IPS DF 6.9 (cell line): ENCODE measurements around the gene RASSF10.

Experiments used
- DNase-seq: peaks from one replicate; pipeline ENCODE4 v3.0.0-alpha.2; 2013; ENCODE audit warnings: low read depth, low spot score
- H3K27ac ChIP-seq: one replicate; pipeline ENCODE4 v1.5.1; 2013; ENCODE audit warnings: low read length, control low read depth
- H3K27me3 ChIP-seq: 2 replicates; pipeline ENCODE4 v1.6.1; 2013; ENCODE audit warnings: mild to moderate bottlenecking, low read length; ENCODE audit not compliant: control insufficient read depth, insufficient read depth
- H3K36me3 ChIP-seq: 2 replicates; pipeline ENCODE4 v1.6.1; 2013; ENCODE audit warnings: low read length; ENCODE audit not compliant: control insufficient read depth, insufficient read depth
- H3K4me1 ChIP-seq: 2 replicates; pipeline ENCODE4 v1.6.1; 2013; ENCODE audit warnings: low read length; ENCODE audit not compliant: control insufficient read depth, insufficient read depth
- H3K4me3 ChIP-seq: 2 replicates; pipeline ENCODE4 v1.5.1; 2013; ENCODE audit warnings: mild to moderate bottlenecking, low read length
- H3K9me3 ChIP-seq: 2 replicates; pipeline ENCODE4 v1.6.1; 2013; ENCODE audit warnings: low read length, inconsistent platforms; ENCODE audit not compliant: control insufficient read depth, insufficient read depth
- WGBS: extraction: QIAGEN DNeasy Blood & Tissue Kit; methylation state at CpG from one replicate; pipeline ENCODE4 v1.1.7; 2013; ENCODE audit warnings: mixed read lengths, missing lambda C conversion rate; ENCODE audit not compliant: insufficient read length, insufficient coverage; 5-methylcytosine and 5-hydroxymethylcytosine counted together

Gene RASSF10

DNA sequence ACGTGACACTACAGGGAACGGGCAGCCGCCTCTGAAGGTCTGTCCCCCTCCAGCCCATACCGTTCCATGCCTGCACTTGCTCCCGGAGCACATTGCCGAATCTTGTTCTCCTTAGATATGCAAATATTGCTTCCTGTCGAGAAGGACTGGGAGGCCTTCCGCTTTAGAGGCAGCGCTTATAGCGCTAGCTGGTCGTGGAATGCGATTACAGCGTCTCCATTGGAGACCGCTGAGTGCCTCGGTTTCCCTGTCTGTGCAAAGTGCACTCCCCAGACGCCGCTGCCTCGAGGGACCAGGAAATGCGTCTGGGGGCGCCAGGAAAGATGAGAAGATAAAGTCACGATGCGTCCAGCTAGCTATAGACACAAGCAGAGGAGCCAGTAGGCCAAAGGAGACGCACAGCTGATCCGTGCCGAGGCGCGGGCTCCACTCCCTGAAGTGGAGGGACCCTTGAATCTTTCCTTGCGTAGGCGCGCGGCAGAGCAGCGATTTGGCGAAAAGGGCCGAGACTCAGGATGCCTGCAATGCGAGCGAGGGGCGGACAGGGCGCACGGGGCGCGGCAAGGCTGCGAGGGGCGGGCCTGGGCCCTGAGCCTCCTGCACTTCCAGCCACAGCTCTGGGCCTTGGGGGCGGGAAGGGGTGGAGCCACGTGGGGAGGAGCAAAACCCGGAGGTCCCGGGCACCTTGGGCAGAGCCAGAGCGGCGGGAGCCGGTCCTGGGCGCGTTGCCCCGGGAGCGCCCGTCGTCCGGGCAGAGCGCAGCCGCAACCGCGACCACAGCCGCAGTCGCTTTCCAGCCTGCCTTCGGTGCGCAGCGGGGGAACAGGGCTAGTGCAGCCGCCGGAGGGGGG lies at the start of gene RASSF10:
Gene RASSF10, plus strand, starts transcription at position 692 of the 851 bp plus-strand sequence. CDS start 261 bp downstream, outside the sequence.
- no CpG with 5 or more reads among the region's 68 CpGs for WGBS
- Histone ChIP-seq H3K4me1 (peaks cover 4% of the 10 kb centered on the region; the same call in 1 of the 2 replicates), H3K9me3 (no peaks in the 10 kb centered on the region), H3K27ac (no peak within 1 kb of the TSS), H3K4me3 (peak within 1 kb of the TSS; percentile 36; the same call in 1 of the 2 replicates), H3K36me3 (no peaks in the 10 kb centered on the region), H3K27me3 (peaks cover 17% of the 10 kb centered on the region; the same call in 1 of the 2 replicates)
- peak; percentile 70 for DNase-seq

DNA sequence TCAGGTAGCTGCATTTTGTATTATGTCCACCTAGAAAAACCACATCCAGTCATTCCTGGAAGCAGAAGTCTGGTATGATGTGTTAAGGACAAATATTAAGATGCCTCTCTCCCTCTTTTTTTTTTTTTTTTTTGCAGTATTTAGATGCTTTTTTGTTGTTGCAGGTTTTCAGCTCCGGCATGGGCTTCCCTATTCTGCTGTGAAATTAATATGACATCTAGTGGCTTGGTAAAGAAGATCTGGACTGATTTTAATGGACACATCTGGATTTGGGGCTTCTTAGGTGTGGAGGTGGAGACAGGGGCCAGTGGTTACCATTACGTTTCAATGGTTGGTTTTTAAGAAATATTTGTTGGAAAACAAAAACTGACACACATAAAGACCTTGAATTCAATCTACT lies 47.5 kb upstream of the RASSF10 start:
- H3K4me1 ChIP-seq: 0 out of 2 replicates have a peak, but pooled peaks cover 1% of the 10 kb centered on the region
- no peaks in the 10 kb centered on the region for H3K27me3 ChIP-seq
- H3K36me3 ChIP-seq: no peaks in the 10 kb centered on the region
- no CpG with 5 or more reads among the region's 2 CpGs for WGBS
- H3K4me3 ChIP-seq: no peak overlapping the region
- no peak for DNase-seq
- H3K27ac ChIP-seq: no peak overlapping the region
- H3K9me3 ChIP-seq: no peaks in the 10 kb centered on the region

DNA sequence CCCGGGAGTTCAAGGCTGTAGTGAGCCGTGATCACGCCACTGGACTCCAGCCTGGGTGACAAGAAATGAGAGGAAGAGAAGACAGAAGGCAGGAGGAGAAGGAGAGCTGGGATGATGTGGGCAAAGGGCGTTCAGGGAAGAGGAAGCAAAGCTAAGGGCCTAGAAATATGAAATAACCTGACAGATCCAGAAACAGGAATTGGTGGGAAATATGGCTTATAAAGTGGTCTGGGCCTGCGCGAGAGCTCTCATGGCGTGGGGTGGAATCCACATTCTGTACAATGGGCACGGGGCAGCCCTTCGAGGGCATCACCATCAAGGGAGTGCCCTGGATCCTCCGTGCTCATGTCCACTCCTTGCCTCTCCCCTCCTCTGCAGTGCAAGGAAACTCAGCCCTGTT lies 46.8 kb upstream of the RASSF10 start:
- no peaks in the 10 kb centered on the region for H3K9me3 ChIP-seq
- WGBS: no CpG with 5 or more reads among the region's 10 CpGs
- DNase-seq: no peak
- no peaks in the 10 kb centered on the region for H3K36me3 ChIP-seq
- no peak overlapping the region for H3K4me3 ChIP-seq
- H3K4me1 ChIP-seq: 0 out of 2 replicates have a peak, but pooled peaks cover 1% of the 10 kb centered on the region
- H3K27me3 ChIP-seq: no peaks in the 10 kb centered on the region
- no peak overlapping the region for H3K27ac ChIP-seq

DNA sequence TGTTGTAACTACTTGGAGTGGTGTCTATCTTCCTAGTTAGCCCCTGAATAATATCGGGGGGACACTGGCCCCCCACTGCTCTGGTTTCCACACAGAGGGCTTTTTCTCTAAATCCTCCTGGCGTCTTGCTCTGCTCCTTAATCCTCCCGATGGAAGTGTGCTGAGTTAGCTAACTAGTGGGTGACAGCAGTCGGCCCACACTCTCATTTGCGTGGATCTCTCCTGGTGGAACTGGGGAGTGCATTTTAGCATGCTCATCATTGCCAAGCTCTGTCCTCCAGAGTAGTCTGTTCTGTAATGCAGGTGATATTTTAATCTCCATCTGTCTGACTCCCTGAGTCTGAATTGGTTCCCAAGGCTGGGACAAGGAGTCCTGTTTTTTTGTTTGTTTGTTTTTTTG lies 46.1 kb upstream of the RASSF10 start:
- H3K36me3 ChIP-seq: no peaks in the 10 kb centered on the region
- no peak overlapping the region for H3K4me3 ChIP-seq
- no peaks in the 10 kb centered on the region for H3K9me3 ChIP-seq
- H3K4me1 ChIP-seq: 0 out of 2 replicates have a peak, but pooled peaks cover 1% of the 10 kb centered on the region
- no peak for DNase-seq
- WGBS: no CpG with 5 or more reads among the region's 5 CpGs
- no peaks in the 10 kb centered on the region for H3K27me3 ChIP-seq
- no peak overlapping the region for H3K27ac ChIP-seq

DNA sequence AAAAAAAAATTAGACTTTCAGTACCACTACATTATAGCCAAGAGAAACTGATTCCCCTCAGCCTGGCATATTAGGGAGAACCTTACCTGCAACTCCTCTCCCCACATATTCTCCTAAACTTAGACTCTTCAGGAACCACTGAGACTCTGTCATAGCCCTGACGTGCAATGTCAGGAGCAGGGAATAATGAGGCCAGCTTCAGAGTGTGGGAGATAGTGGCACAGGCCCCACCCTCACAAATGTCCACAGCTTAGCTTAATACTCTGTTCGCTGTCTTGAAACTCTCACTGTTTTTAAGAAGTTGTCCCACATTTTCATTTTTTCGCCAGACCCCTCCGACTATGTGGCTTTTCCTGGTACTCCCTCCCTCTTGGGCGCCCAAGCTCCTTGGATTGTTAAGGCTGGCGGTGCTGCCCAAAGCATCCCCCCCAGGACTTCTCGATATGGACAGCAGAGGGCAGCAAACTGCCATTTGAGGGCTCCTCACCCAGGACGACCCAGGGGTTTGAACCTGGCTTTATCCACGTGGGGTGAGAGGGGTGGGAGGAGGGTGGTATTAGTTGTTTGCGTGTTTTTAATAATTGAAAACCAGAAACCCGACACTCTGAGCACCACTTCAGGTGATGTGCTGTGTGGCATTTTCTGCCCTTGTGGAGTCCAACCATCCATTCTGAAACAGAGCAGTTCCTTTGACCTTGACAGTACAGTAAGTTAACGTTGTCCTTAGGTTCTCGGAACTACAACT lies 45.2 kb upstream of the RASSF10 start:
- H3K9me3 ChIP-seq: no peaks in the 10 kb centered on the region

DNA sequence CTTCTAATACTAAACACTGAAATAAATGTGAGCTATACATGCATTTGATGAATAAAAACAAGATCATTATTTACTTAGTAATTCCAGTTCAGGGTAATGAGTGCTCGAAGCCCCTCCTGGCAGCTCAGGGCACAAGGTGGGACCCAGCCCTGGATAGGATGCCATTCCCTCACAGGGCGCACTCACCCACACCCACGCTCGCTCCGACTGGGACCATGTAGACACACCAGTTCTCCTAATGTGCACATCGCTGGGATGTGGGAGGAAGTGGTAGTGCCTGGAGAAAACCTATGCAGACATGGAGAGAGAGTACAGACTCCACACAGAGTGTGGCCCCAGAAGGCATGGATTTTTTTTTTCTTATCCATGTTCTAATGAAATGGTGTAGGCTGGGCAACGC lies 44.5 kb upstream of the RASSF10 start:
- 0 out of 2 replicates have a peak, but pooled peaks cover 1% of the 10 kb centered on the region for H3K4me1 ChIP-seq
- no peaks in the 10 kb centered on the region for H3K36me3 ChIP-seq
- no peak overlapping the region for H3K27ac ChIP-seq
- H3K4me3 ChIP-seq: no peak overlapping the region
- H3K27me3 ChIP-seq: no peaks in the 10 kb centered on the region
- DNase-seq: no peak
- no peaks in the 10 kb centered on the region for H3K9me3 ChIP-seq
- no CpG with 5 or more reads among the region's 7 CpGs for WGBS

More for the DNA sequence above, 45.2 kb upstream of the RASSF10 start:
- DNase-seq: peak; percentile 63
- H3K4me1 ChIP-seq: 0 out of 2 replicates have a peak, but pooled peaks cover 1% of the 10 kb centered on the region
- WGBS: no CpG with 5 or more reads among the region's 13 CpGs
- no peak overlapping the region for H3K4me3 ChIP-seq
- H3K27me3 ChIP-seq: no peaks in the 10 kb centered on the region
- H3K27ac ChIP-seq: no peak overlapping the region
- H3K36me3 ChIP-seq: no peaks in the 10 kb centered on the region

DNA sequence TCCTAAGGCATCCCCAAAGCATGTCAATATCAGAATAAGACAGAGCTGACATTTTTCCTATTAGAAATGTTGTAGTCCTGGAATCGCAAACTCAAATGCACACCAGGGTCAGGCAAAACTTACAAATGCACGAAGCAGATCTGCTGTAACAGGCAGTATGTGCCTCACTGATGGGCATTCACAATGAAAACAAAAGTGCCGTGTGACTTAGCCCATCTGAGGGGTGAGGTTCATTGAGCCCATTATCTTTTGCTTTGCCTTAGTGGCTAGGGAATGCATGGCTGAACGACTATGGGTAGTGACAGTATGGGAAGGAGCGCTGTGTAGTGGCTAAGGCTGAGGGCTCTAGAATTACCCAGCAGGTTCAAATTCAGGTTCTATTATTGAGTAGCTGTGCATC lies 43.1 kb upstream of the RASSF10 start:
- Histone ChIP-seq H3K4me3 (no peak overlapping the region), H3K9me3 (no peaks in the 10 kb centered on the region), H3K36me3 (no peaks in the 10 kb centered on the region), H3K27ac (no peak overlapping the region), H3K4me1 (0 out of 2 replicates have a peak, but pooled peaks cover 1% of the 10 kb centered on the region), H3K27me3 (no peaks in the 10 kb centered on the region)
- no CpG with 5 or more reads among the region's 5 CpGs for WGBS
- DNase-seq: no peak

DNA sequence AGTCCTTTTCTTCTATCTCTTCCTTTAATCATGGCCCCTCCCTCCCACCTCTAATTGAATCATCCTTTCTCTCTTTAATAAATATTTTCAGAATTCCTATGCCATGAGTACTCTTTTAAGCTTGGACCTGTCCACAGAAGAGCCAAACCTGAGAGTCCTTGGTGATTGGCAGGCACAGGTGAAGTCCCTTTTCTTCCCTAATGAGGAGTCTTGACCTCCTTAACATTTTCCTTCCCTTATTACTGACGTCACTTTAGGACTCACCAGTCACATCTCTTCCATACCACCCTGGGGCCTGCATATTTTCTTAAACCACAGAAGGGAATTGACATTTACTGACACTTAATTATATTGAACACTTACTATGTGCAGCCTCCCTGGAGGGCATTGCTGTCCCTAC lies 41.0 kb upstream of the RASSF10 start:
- no peaks in the 10 kb centered on the region for H3K9me3 ChIP-seq
- WGBS: no CpG with 5 or more reads among the region's 1 CpG
- no peak overlapping the region for H3K4me3 ChIP-seq
- no peak overlapping the region for H3K27ac ChIP-seq
- DNase-seq: no peak
- H3K36me3 ChIP-seq: no peaks in the 10 kb centered on the region
- H3K27me3 ChIP-seq: no peaks in the 10 kb centered on the region
- no peaks in the 10 kb centered on the region for H3K4me1 ChIP-seq

DNA sequence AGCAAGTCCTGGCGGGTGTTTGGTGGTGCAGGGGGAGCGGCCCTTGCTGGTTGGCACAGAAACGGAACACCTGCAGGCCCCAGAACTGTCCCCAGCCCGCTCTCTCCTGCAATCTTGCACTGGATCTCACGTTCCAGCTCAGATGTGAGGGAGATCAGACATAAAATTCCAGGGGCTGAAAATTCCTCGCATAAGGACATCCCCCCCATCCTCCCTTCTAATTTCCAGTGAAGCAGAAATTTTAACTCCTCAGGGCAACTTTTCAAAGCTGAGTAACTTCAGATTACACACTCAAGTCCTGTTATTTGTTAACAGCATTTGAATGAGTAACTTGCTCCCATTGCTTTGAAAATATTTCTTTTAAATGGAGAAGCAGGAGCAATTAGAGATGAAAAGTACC lies 40.3 kb upstream of the RASSF10 start:
- H3K36me3 ChIP-seq: no peaks in the 10 kb centered on the region
- no peak for DNase-seq
- no peaks in the 10 kb centered on the region for H3K27me3 ChIP-seq
- H3K4me1 ChIP-seq: no peaks in the 10 kb centered on the region
- no peak overlapping the region for H3K27ac ChIP-seq
- no peak overlapping the region for H3K4me3 ChIP-seq
- WGBS: no CpG with 5 or more reads among the region's 6 CpGs
- H3K9me3 ChIP-seq: no peaks in the 10 kb centered on the region

DNA sequence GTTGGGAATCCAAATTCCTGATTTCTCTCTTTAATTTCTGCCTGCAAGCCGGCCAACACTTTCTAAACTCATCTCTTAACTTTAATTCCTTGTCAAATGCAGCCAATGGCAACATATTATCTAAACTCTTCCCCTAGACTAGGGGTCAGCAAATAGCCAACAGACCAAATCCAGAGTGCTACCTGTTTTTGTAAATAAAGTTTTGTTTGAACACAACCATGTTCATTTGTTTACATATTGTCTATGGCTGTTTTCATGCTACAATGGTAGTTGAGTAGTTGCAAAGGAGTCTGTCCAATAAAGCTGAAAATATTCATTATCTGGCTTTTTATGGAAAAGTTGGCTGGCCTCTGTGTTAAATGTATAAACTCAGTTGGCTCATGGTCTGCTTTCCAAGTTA lies 37.2 kb upstream of the RASSF10 start:
- no peaks in the 10 kb centered on the region for H3K36me3 ChIP-seq
- H3K9me3 ChIP-seq: no peaks in the 10 kb centered on the region
- H3K4me3 ChIP-seq: no peak overlapping the region
- H3K27me3 ChIP-seq: no peaks in the 10 kb centered on the region
- H3K27ac ChIP-seq: no peak overlapping the region
- no peaks in the 10 kb centered on the region for H3K4me1 ChIP-seq
- no CpG with 5 or more reads among the region's 1 CpG for WGBS
- DNase-seq: no peak
